Measurements from ENCODE around the gene TAS2R39. TPM values are rescaled to one million over a fixed set of nuclear protein-coding genes. Genes with fewer than 3 reads are reported as not detected.

The TAS2R39 gene
- total RNA-seq, 1 donor from 2014 or later: not detected

DNA sequence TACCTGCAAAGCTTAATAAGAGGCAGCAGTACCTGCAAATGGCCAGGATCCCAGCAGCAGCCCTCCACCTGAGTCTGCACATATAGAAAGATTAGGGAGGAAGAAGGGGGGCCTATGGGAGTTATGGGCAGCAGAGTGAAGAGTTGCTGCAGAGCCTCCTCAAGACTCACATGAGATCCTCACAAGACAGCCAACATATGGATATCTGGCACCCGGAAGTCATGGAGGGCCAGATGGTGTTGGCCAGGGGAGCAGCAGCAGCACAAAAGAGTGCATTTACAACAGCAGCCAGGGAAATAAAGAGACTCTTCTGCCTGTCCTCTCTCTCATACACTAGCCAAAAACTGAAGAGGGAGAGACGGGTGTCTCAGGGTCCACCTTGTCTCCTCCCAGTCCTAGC lies 34.6 kb downstream of the TAS2R39 start:
- Mint-ChIP-seq H3K4me1 (no peaks in the 10 kb centered on the region), H3K27me3 (ENCODE audit: low read depth) (peaks cover 12% of the 10 kb centered on the region)
- no peak for DNase-seq (ENCODE audit: low spot score in 2 of 2, unreplicated experiment in 2 of 2)

DNA sequence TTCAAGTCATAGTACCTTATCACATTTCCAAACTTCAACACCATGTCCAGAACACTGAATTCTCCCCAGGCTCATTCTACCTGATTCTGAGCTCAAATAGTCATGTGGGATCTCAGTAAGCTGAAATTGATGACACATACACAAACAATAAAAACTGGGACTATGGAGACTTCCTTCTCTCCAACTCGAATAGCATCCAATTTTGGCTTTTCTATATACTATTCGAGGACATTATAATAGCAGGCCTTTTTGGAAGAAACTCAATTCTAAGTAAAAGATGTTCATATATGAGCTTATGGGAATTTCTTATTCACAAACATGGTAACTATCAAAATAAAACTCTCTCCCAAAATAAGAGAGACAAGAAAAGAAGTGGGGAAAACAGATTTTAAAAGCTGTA lies 38.1 kb downstream of the TAS2R39 start:
- Mint-ChIP-seq H3K36me3 (no peaks in the 10 kb centered on the region), H3K9me3 (no peaks in the 10 kb centered on the region), H3K4me3 (no peak overlapping the region), H3K4me1 (peaks cover 6% of the 10 kb centered on the region), H3K27me3 (ENCODE audit: low read depth) (peaks cover 14% of the 10 kb centered on the region), H3K27ac (no peak overlapping the region)
- DNase-seq (ENCODE audit: low spot score in 2 of 2, unreplicated experiment in 2 of 2): no peak
- TF ChIP-seq, protein P1, sequence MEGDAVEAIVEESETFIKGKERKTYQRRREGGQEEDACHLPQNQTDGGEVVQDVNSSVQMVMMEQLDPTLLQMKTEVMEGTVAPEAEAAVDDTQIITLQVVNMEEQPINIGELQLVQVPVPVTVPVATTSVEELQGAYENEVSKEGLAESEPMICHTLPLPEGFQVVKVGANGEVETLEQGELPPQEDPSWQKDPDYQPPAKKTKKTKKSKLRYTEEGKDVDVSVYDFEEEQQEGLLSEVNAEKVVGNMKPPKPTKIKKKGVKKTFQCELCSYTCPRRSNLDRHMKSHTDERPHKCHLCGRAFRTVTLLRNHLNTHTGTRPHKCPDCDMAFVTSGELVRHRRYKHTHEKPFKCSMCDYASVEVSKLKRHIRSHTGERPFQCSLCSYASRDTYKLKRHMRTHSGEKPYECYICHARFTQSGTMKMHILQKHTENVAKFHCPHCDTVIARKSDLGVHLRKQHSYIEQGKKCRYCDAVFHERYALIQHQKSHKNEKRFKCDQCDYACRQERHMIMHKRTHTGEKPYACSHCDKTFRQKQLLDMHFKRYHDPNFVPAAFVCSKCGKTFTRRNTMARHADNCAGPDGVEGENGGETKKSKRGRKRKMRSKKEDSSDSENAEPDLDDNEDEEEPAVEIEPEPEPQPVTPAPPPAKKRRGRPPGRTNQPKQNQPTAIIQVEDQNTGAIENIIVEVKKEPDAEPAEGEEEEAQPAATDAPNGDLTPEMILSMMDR (IDR thresholded peaks at IDR 0.05; ENCODE audit: unreplicated experiment): no peak

More for the DNA sequence above, 34.6 kb downstream of the TAS2R39 start:
- peaks cover 7% of the 10 kb centered on the region for H3K9me3 Mint-ChIP-seq
- TF ChIP-seq, protein P1 (IDR thresholded peaks at IDR 0.05; ENCODE audit: unreplicated experiment): no peak
- H3K4me3 Mint-ChIP-seq: no peak overlapping the region
- no peaks in the 10 kb centered on the region for H3K36me3 Mint-ChIP-seq
- no peak overlapping the region for H3K27ac Mint-ChIP-seq

DNA sequence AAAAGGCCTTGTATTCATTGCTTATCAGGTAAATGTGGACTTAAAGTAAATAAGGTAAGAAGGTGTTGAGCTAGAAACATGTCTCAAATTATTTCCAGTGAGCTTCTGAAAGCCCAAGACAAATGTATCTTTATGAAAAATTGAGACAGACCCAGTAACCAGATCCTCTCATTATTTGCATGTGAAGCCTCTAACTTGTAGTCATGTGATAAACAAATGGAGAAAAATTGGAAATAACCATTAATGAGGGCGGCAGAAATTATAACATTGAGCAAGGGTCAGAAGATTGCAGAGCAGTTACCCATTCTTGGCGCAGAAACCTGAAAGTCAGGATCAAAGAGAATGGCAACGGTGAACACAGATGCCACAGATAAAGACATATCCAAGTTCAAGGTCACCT lies 38.5 kb downstream of the TAS2R39 start, which contains the start of gene TAS2R40:
TSS of gene TAS2R40 (plus strand) at position 301 of the 400 bp plus-strand sequence. CDS start at position 343, 42 bp downstream.
- Mint-ChIP-seq H3K27me3 (ENCODE audit: low read depth) (peaks cover 14% of the 10 kb centered on the region), H3K36me3 (no peaks in the 10 kb centered on the region), H3K4me3 (no peak within 1 kb of the TSS), H3K27ac (no peak within 1 kb of the TSS), H3K9me3 (no peaks in the 10 kb centered on the region), H3K4me1 (peaks cover 6% of the 10 kb centered on the region)
- DNase-seq (ENCODE audit: low spot score in 2 of 2, unreplicated experiment in 2 of 2): no peak
- TF ChIP-seq, protein P1 (IDR thresholded peaks at IDR 0.05; ENCODE audit: unreplicated experiment): no peak

DNA sequence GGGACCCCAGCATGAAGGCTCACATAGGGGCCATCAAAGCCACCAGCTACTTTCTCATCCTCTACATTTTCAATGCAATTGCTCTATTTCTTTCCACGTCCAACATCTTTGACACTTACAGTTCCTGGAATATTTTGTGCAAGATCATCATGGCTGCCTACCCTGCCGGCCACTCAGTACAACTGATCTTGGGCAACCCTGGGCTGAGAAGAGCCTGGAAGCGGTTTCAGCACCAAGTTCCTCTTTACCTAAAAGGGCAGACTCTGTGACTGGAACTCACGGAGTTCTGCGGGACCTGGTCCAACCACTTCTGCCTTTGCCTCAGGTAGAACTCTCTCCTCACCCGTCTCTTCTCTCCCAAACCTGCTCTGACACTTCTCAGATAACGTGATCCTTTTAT lies 39.6 kb downstream of the TAS2R39 start:
- Mint-ChIP-seq H3K27me3 (ENCODE audit: low read depth) (peaks cover 14% of the 10 kb centered on the region), H3K27ac (no peak overlapping the region), H3K36me3 (no peaks in the 10 kb centered on the region), H3K9me3 (no peaks in the 10 kb centered on the region), H3K4me3 (no peak overlapping the region), H3K4me1 (peaks cover 8% of the 10 kb centered on the region)
- DNase-seq (ENCODE audit: low spot score in 2 of 2, unreplicated experiment in 2 of 2): no peak
- TF ChIP-seq, protein P1 (IDR thresholded peaks at IDR 0.05; ENCODE audit: unreplicated experiment): no peak

DNA sequence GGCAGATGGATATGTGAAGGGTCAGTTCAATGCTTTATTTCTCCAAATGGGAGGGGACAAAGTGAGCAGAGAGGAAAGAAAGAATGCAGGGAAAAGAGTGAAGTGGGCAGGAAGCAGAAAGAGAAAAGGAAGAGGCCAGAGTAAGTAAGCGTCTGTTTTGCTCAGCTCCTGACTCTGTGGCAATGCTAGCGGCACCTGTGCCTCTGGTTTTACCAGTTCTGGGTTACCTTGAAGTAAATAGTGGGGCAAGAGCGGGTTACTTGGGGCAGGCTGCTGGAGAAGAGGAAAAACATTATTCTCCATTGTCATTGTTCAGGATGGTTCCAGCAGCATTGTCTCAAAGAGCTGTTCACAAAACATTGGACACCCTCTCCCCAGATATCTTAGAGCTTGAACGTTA lies 40.6 kb downstream of the TAS2R39 start:
- Mint-ChIP-seq H3K36me3 (no peaks in the 10 kb centered on the region), H3K9me3 (no peaks in the 10 kb centered on the region), H3K27me3 (ENCODE audit: low read depth) (peaks cover 9% of the 10 kb centered on the region), H3K4me3 (no peak overlapping the region), H3K27ac (no peak overlapping the region), H3K4me1 (peaks cover 13% of the 10 kb centered on the region)
- TF ChIP-seq, protein P1 (IDR thresholded peaks at IDR 0.05; ENCODE audit: unreplicated experiment): no peak
- DNase-seq (ENCODE audit: low spot score in 2 of 2, unreplicated experiment in 2 of 2): no peak

DNA sequence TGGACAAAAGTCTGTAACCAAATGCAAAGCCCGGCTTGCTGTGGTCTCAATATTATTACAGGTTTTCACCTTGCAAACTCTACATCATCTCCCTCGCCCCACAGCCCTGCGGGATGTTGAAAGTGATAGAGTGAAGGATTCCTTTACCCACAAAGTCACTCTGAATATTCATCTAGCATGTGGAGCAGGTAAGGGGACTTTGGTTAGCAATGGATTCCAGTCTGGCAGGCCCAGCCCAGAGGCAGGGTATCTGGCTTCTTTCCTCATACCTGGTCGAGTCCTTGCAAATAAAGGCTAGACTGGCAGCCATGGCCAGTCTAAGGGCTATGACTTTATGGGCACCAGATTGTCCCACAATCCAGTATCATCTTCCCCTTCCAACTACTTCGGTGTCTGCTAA lies 41.8 kb downstream of the TAS2R39 start:
- TF ChIP-seq, protein P1 (IDR thresholded peaks at IDR 0.05; ENCODE audit: unreplicated experiment): no peak

More for the DNA sequence above, 41.8 kb downstream of the TAS2R39 start:
- Mint-ChIP-seq H3K27ac (no peak overlapping the region), H3K4me3 (no peak overlapping the region), H3K27me3 (ENCODE audit: low read depth) (peaks cover 7% of the 10 kb centered on the region), H3K9me3 (no peaks in the 10 kb centered on the region), H3K4me1 (peaks cover 21% of the 10 kb centered on the region), H3K36me3 (no peaks in the 10 kb centered on the region)
- DNase-seq (ENCODE audit: low spot score in 2 of 2, unreplicated experiment in 2 of 2): no peak
